Spleen (tissue), 7 donors: Measurements from ENCODE around the gene NEUROD4.

Experiments
- CTCF ChIP-seq, 11 experiments: fragments of 200-600 bp in 7 of 11; fragments of 450-650 bp in 4 of 11; sonication (generic) in 4 of 11; IDR thresholded peaks in 8 of 11; conservative IDR thresholded peaks in 3 of 11; 1 replicate in 7 of 11; 2 replicates in 4 of 11; pipeline versions ENCODE4 v1.4.0 to v1.8.0; 2016 to 2021; ENCODE audit warnings: antibody characterized with exemption in 11 of 11, inconsistent platforms in 4 of 11, mild to moderate bottlenecking in 1 of 11
- POLR2A ChIP-seq, 3 donors: fragments of 450-650 bp; IDR thresholded peaks; one replicate each; pipeline ENCODE4 v1.5.1; 2017; ENCODE audit warnings: antibody characterized with exemption in 3 of 3, mild to moderate bottlenecking in 1 of 3
- POLR2AphosphoS5 ChIP-seq, 3 donors: sonication (generic); formaldehyde crosslinking; IDR thresholded peaks; one replicate each; pipeline ENCODE4 v1.5.1; 2017; ENCODE audit warnings: antibody characterized with exemption in 3 of 3
- donor health status: DM: no; HTN: no; CAD: no; lungs with moderate emphysema.
- donor health status: DM: no; HTN: no; CAD: no.
- donor health status: DM: no; HTN: no; CAD: no.

DNA sequence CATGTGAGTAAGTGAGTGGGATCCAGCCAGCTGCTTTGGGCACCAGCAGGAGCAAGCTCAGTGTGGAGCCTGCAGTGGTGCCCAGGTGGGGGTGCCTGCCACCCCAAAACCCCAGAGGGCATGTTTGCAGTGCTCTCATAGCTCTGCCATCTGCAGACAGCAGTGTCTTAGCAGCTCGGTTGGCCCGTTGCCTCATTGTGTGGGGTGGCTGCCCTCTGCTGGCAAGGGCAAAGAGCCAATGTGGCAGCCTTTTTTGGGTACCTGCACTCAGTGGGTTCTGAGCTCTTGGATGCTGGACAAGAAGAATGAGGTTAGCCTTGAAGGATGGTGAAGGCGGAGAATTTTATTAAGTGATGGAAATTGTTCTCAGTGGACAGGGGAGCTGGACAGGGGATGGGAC lies 52.3 kb downstream of the NEUROD4 start:
- TF ChIP-seq CTCF (IDR thresholded peaks at IDR 0.05 in 8 of 11, conservative IDR thresholded peaks at IDR 0.05 in 3 of 11): peak in 9 of 11 experiments; percentile 33 to 75 (median 53)
- TF ChIP-seq POLR2A (IDR thresholded peaks at IDR 0.05): no peak
- no peak for TF ChIP-seq POLR2AphosphoS5 (IDR thresholded peaks at IDR 0.05)
